ENCODE measurements around the gene LYPLAL1. TPM values are rescaled to one million over a fixed set of nuclear protein-coding genes. Genes with fewer than 3 reads are reported as not detected.

Gene LYPLAL1
- polyA plus RNA-seq, 1 of the 3 experiments (the other 2 are of a cell fraction) = 11.2 TPM

- Histone ChIP-seq H3K79me2 (ENCODE audit: insufficient read depth) (no peaks in the 10 kb centered on the region), H3K27ac (ENCODE audit: low read depth in 2 of 2, low read length in 1 of 2) (no peak overlapping the region), H2AFZ (ENCODE audit: low read depth) (no peak overlapping the region), H3K9ac (no peak overlapping the region), H3K27me3 (ENCODE audit: insufficient read depth) (no peaks in the 10 kb centered on the region), H3K36me3 (replicated peaks in 1 of 2; ENCODE audit: control insufficient read depth in 1 of 2, insufficient read depth in 2 of 2, low read length in 1 of 2) (no peaks in the 10 kb centered on the region), H3K9me3 (no peaks in the 10 kb centered on the region), H3F3A (replicated peaks; ENCODE audit: insufficient read depth) (peaks cover 5% of the 10 kb centered on the region), H3K4me2 (no peak overlapping the region), H3K4me1 (ENCODE audit: control insufficient read depth in 1 of 2, insufficient read depth in 2 of 2, low read depth in 1 of 2, low read length in 1 of 2) (peaks cover 5 to 18% of the 10 kb centered on the region in 2 experiments; a peak in 3 of 4 replicates), H3K9me2 (no peaks in the 10 kb centered on the region), H4K20me1 (ENCODE audit: insufficient read depth) (no peaks in the 10 kb centered on the region), H3K4me3 (ENCODE audit: low read depth in 2 of 2, low read length in 1 of 2) (no peak overlapping the region)
- CTCF ChIA-PET = no interaction called here
- WGBS (ENCODE audit: low lambda C conversion rate) = 100% methylated on average over 4 of the region's 4 CpGs
- POLR2A ChIA-PET = no interaction called here
- DNase-seq = no peak
- no peak for TF ChIP-seq TCF12 (IDR thresholded peaks at IDR 0.05)
- no peak for TF ChIP-seq FOSL2 (IDR thresholded peaks at IDR 0.05; ENCODE audit: borderline replicate concordance, low read depth)
- no peak for TF ChIP-seq POLR2AphosphoS5 (IDR thresholded peaks at IDR 0.05; ENCODE audit: low read depth, low read length)
- no peak for TF ChIP-seq RAD21 (IDR thresholded peaks at IDR 0.05; ENCODE audit: low read length)
- no peak for TF ChIP-seq FOXM1 (IDR thresholded peaks at IDR 0.05; ENCODE audit: low read depth)
- no peak for TF ChIP-seq MAX (IDR thresholded peaks at IDR 0.05; ENCODE audit: low read depth)
- TF ChIP-seq SIN3A (IDR thresholded peaks at IDR 0.05; ENCODE audit: borderline replicate concordance, low read depth, low read length) = no peak
- TF ChIP-seq FOXJ3 (CRISPR knock-in tag; IDR thresholded peaks at IDR 0.05) = no peak
- no peak for TF ChIP-seq JUND (IDR thresholded peaks at IDR 0.05)
- TF ChIP-seq NFIC (IDR thresholded peaks at IDR 0.05; ENCODE audit: borderline replicate concordance) = no peak
- TF ChIP-seq TAF1 (IDR thresholded peaks at IDR 0.05; ENCODE audit: borderline replicate concordance, low read depth, low read length) = no peak
- TF ChIP-seq REST (IDR thresholded peaks at IDR 0.05; ENCODE audit: low read depth, low read length) = no peak
- no peak for TF ChIP-seq ELF1 (IDR thresholded peaks at IDR 0.05)
- no peak for TF ChIP-seq USF1 (IDR thresholded peaks at IDR 0.05; ENCODE audit: borderline replicate concordance, low read depth)
- no peak for TF ChIP-seq CHD2 (IDR thresholded peaks at IDR 0.05; ENCODE audit: low read length, partially characterized antibody)
- TF ChIP-seq MXI1 (IDR thresholded peaks at IDR 0.05; ENCODE audit: low read depth, low read length) = no peak
- TF ChIP-seq RCOR1 (IDR thresholded peaks at IDR 0.05; ENCODE audit: low read length) = no peak
- TF ChIP-seq RFX5 (IDR thresholded peaks at IDR 0.05; ENCODE audit: low read length) = no peak
- no peak for TF ChIP-seq EP300 (IDR thresholded peaks at IDR 0.05; ENCODE audit: borderline replicate concordance in 1 of 2, low read depth in 1 of 2, low read length in 1 of 2)
Observed at GRCh38 chr1:219125342-219125741, 48.3 kb upstream of the LYPLAL1 start.
